Activated B cell treated with CpG ODN at 0.5 μM for 24 hours (primary cell): Measurements from ENCODE around the gene SAFB. TPM values are rescaled to one million over a fixed set of nuclear protein-coding genes. Genes with fewer than 3 reads are reported as not detected.

ENCODE experiments used
- ATAC-seq: fragments of 200-7000 bp; cut with Tn5 transposase; one replicate; pipeline ENCODE4 v1.10.0; 2021; ENCODE audit warnings: low read depth, mild to moderate bottlenecking, moderate library complexity
- CTCF ChIA-PET: fragments of 350-600 bp; sonication (Branson Sonifier 250); formaldehyde crosslinking; loops from one replicate; lab custom pipeline; 2021; ENCODE audit warnings: antibody characterized with exemption; lab: Charles Lee
- POLR2A ChIA-PET: fragments of 350-600 bp; sonication (Branson Sonifier 250); formaldehyde crosslinking; loops from one replicate; lab custom pipeline; 2021; ENCODE audit warnings: antibody characterized with exemption; lab: Charles Lee
- DNase-seq: peaks from one replicate; pipeline ENCODE4 v3.0.0; 2022
- H3K27ac Mint-ChIP-seq: one replicate; pipeline ENCODE4 v1.8.0; 2020; ENCODE audit warnings: mixed read lengths
- H3K27me3 Mint-ChIP-seq: one replicate; pipeline ENCODE4 v1.8.0; 2021; ENCODE audit warnings: mixed read lengths
- H3K36me3 Mint-ChIP-seq: one replicate; pipeline ENCODE4 v1.8.0; 2021; ENCODE audit warnings: low read depth, mixed read lengths
- H3K4me1 Mint-ChIP-seq: one replicate; pipeline ENCODE4 v1.8.0; 2021; ENCODE audit warnings: mixed read lengths
- H3K4me3 Mint-ChIP-seq: one replicate; pipeline ENCODE4 v1.8.0; 2020; ENCODE audit warnings: mild to moderate bottlenecking, mixed read lengths
- H3K9me3 Mint-ChIP-seq: one replicate; pipeline ENCODE4 v1.8.0; 2020; ENCODE audit warnings: mixed read lengths
- intact Hi-C: fragments of 100-400 bp; cut with micrococcal nuclease; formaldehyde crosslinking; loops from one replicate; pipeline ENCODE4 v1.15.1; 2024
- total RNA-seq: library from RNA; stranded (reverse); gene quantifications from 2 replicates; pipeline ENCODE4 v1.2.3, GENCODE V29; 2022
- TF ChIP-seq, protein P1 (sequence below): fragments of 200-600 bp; IDR thresholded peaks from one replicate; pipeline ENCODE4 v1.8.0; 2022; ENCODE audit warnings: antibody characterized with exemption, mild to moderate bottlenecking

The SAFB gene
- total RNA-seq, 1 donor from 2014 or later, result 171 TPM

DNA sequence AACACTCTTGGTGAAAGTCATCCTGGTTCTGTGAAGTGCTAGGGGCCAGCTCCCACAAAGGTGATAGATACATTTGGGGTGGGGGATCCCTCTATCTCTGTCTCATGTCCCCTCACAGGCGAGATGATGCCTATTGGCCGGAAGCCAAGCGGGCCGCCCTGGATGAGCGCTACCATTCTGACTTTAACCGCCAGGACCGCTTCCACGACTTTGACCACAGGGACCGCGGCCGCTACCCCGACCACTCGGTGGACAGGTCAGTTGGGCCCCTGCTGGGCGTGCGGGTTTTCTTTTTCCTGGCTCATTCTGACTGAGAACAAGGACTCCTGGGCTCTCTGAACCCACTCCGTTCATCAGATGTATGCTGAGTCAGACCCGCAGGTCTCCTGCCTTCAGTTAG lies 41.0 kb downstream of the SAFB start:
- Mint-ChIP-seq H3K36me3 (peaks cover 88% of the 10 kb centered on the region), H3K27ac (no peak overlapping the region), H3K4me1 (no peaks in the 10 kb centered on the region), H3K27me3 (no peaks in the 10 kb centered on the region), H3K4me3 (no peak overlapping the region), H3K9me3 (no peaks in the 10 kb centered on the region)
- ATAC-seq (no peak), DNase-seq (no peak)
- intact Hi-C loops, result no loop called here
- CTCF ChIA-PET, result no interaction called here
- TF ChIP-seq, protein P1, sequence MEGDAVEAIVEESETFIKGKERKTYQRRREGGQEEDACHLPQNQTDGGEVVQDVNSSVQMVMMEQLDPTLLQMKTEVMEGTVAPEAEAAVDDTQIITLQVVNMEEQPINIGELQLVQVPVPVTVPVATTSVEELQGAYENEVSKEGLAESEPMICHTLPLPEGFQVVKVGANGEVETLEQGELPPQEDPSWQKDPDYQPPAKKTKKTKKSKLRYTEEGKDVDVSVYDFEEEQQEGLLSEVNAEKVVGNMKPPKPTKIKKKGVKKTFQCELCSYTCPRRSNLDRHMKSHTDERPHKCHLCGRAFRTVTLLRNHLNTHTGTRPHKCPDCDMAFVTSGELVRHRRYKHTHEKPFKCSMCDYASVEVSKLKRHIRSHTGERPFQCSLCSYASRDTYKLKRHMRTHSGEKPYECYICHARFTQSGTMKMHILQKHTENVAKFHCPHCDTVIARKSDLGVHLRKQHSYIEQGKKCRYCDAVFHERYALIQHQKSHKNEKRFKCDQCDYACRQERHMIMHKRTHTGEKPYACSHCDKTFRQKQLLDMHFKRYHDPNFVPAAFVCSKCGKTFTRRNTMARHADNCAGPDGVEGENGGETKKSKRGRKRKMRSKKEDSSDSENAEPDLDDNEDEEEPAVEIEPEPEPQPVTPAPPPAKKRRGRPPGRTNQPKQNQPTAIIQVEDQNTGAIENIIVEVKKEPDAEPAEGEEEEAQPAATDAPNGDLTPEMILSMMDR, result no peak
- POLR2A ChIA-PET, result no interaction called here

DNA sequence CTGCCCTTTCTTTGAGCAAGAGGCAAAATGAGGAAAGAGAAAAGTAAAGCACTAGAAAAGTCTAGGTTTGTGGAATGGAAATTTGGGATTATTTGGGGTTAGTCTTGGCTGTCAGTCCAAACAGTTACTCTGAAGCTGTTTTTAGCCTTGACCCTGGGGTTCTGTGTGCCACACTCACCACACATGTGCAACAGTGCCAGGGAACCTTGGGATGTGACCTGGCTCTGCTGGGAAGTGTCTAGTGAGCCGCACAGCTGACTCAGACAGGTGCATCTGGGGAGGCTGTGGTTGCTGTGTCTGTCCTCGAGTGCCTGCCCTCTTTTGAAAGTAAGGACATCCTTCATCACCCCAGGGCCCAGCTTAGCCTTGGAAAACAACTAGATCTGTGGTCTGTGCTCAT lies 41.6 kb downstream of the SAFB start:
- DNase-seq (no peak), ATAC-seq (no peak)
- intact Hi-C loops, result no loop called here
- H3K36me3 Mint-ChIP-seq, result peaks cover 90% of the 10 kb centered on the region
- no peak overlapping the region for H3K4me3 Mint-ChIP-seq
- CTCF ChIA-PET, result no interaction called here
- POLR2A ChIA-PET, result no interaction called here
- no peak overlapping the region for H3K27ac Mint-ChIP-seq
- no peaks in the 10 kb centered on the region for H3K4me1 Mint-ChIP-seq
- no peaks in the 10 kb centered on the region for H3K9me3 Mint-ChIP-seq
- TF ChIP-seq, protein P1, result no peak
- no peaks in the 10 kb centered on the region for H3K27me3 Mint-ChIP-seq

DNA sequence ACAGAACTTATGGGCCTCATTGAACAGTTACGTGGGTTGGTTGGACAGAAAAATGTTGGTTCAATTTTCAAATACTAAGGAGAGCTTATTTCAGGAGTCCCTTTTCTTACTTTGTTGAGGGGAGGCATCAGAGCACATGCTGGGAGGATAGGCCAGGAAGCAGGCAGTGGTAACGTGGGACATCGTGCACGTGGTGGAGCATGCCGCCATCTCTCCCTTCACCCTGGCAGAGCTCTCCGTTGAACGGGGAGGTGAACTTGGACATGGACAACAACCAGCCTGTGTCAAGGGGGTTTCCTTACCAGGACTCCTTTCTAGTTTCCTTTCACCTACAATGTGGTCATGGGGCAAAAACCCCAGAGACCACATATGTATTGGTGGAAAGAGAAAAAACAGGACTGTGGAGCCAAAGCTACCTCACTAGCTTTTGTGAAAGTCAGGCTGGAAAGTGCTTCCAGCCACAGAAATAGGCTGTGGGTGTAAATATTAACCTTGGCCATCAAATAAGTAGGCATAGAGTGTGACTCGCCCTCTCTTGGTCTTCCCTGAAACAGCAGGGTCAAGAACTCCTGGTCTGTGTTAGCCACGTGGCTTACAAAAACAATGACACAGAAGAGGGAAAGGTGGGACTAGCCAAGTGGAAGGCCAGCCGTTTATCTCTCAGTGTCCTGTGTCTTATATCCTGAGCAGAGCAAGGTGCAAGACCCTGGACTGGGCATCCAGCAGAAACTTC lies 43.1 kb downstream of the SAFB start:
- peaks cover 86% of the 10 kb centered on the region for H3K36me3 Mint-ChIP-seq
- no peaks in the 10 kb centered on the region for H3K27me3 Mint-ChIP-seq
- ATAC-seq (no peak), DNase-seq (no peak)
- POLR2A ChIA-PET, result interaction anchor here (0.6 to 0.8 kb wide), 2 partner anchors 43 to 427 kb away, joined by 3 read pairs; partner anchors contain the start of gene SAFB
- TF ChIP-seq, protein P1, result no peak
- no peaks in the 10 kb centered on the region for H3K4me1 Mint-ChIP-seq
- intact Hi-C loops, result no loop called here
- H3K4me3 Mint-ChIP-seq, result no peak overlapping the region
- H3K9me3 Mint-ChIP-seq, result no peaks in the 10 kb centered on the region
- H3K27ac Mint-ChIP-seq, result peak overlapping the region; percentile 41
- CTCF ChIA-PET, result no interaction called here

DNA sequence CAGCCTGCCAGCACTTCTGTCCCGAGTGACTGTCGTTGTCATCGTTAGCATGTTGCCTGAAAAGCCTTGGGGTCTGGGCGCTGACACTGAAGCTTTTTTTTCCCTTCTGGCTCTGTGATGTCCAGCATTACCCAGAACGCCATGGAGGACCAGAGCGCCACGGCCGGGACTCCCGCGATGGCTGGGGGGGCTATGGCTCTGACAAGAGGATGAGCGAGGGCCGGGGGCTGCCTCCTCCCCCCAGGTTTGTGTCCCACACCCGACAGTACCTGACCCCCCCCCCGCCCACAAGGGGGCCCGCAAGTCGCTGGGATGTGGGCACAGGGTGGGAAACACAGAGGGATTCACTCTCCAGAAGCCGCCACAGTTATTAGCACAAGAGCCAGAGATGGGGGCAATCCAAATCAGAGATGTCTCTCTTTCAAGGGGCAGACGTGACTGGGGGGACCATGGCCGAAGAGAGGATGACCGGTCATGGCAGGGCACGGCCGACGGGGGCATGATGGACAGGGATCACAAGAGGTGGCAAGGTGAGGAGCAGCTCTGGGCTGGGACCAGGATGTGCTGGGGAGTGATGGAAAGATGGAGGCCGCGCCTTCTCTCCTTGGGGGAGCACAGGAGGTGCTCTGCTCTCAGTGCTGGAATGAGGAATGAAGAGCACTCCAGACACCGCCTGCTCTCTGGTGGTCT lies 44.2 kb downstream of the SAFB start:
- CTCF ChIA-PET, result no interaction called here
- no peaks in the 10 kb centered on the region for H3K9me3 Mint-ChIP-seq
- POLR2A ChIA-PET, result no interaction called here
- TF ChIP-seq, protein P1, result no peak
- no peak overlapping the region for H3K4me3 Mint-ChIP-seq
- ATAC-seq (no peak), DNase-seq (no peak)
- intact Hi-C loops, result no loop called here
- no peak overlapping the region for H3K27ac Mint-ChIP-seq
- no peaks in the 10 kb centered on the region for H3K27me3 Mint-ChIP-seq
- H3K36me3 Mint-ChIP-seq, result peaks cover 84% of the 10 kb centered on the region
- no peaks in the 10 kb centered on the region for H3K4me1 Mint-ChIP-seq

DNA sequence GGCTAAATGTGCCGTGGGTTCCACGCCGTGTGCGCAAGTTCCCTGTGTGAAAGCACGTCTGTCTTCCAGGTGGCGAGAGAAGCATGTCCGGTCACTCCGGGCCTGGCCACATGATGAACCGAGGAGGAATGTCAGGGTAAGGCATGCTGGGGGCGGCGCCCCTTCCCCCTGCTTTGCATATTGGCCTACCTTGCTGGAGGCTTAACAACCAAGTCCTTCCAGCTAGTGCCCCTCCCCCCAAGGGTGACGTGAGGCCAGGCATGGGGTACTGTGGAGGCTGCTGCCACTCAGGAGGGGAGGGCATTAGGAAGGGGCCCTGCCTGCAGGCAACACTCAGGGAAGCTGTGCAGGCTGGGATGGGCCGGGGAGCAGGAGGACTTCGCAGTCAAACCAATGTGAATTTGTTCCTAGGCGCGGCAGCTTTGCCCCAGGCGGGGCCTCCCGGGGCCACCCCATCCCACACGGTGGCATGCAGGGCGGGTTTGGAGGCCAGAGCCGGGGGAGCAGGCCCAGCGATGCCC lies 44.9 kb downstream of the SAFB start:
- H3K4me1 Mint-ChIP-seq, result no peaks in the 10 kb centered on the region
- H3K4me3 Mint-ChIP-seq, result no peak overlapping the region
- intact Hi-C loops, result no loop called here
- DNase-seq (no peak), ATAC-seq (no peak)
- peaks cover 80% of the 10 kb centered on the region for H3K36me3 Mint-ChIP-seq
- CTCF ChIA-PET, result no interaction called here
- no peaks in the 10 kb centered on the region for H3K27me3 Mint-ChIP-seq
- TF ChIP-seq, protein P1, result no peak
- POLR2A ChIA-PET, result interaction anchor here (0.7 kb wide), 1 partner anchor 19 kb away, joined by 4 read pairs; no protein-coding TSS in a partner anchor
- H3K27ac Mint-ChIP-seq, result no peak overlapping the region
- H3K9me3 Mint-ChIP-seq, result no peaks in the 10 kb centered on the region
